Calu3 (cell line): Measurements from ENCODE around the gene NELL2. TPM values are rescaled to one million over a fixed set of nuclear protein-coding genes. Genes with fewer than 3 reads are reported as not detected.
"Not testable (repeated sequence)": the region's sequence is repeated elsewhere in the genome, so short reads cannot be mapped to it uniquely, and the experiment has no call there.

ENCODE experiments used
- BruUV-seq: library from RNA; stranded (reverse); fragments of 400-500 nt; replicated peaks from 2 replicates; lab custom pipeline; 2021; lab: Mats Ljungman, UMichigan
- CTCF ChIA-PET: fragments of 300-600 bp; sonication (Branson Sonifier 250); formaldehyde crosslinking; loops from one replicate; lab custom pipeline; 2022; ENCODE audit warnings: antibody characterized with exemption; lab: Charles Lee
- DNase-seq: peaks from one replicate; pipeline ENCODE4 v3.0.0; 2022
- H3K27ac Mint-ChIP-seq: one replicate; pipeline ENCODE4 v1.8.0; 2022; ENCODE audit warnings: mixed read lengths; ENCODE audit not compliant: unreplicated experiment
- H3K27me3 Mint-ChIP-seq: one replicate; pipeline ENCODE4 v1.8.0; 2022; ENCODE audit warnings: mixed read lengths; ENCODE audit not compliant: unreplicated experiment
- H3K36me3 Mint-ChIP-seq: one replicate; pipeline ENCODE4 v1.8.0; 2022; ENCODE audit warnings: mild to moderate bottlenecking, moderate library complexity, mixed read lengths; ENCODE audit not compliant: insufficient read depth, unreplicated experiment
- H3K4me1 Mint-ChIP-seq: one replicate; pipeline ENCODE4 v1.8.0; 2022; ENCODE audit warnings: mild to moderate bottlenecking, low read depth, mixed read lengths; ENCODE audit not compliant: unreplicated experiment
- H3K4me3 Mint-ChIP-seq: one replicate; pipeline ENCODE4 v1.8.0; 2022; ENCODE audit warnings: mild to moderate bottlenecking, low read depth, moderate library complexity, mixed read lengths; ENCODE audit not compliant: unreplicated experiment
- H3K9me3 Mint-ChIP-seq: one replicate; pipeline ENCODE4 v1.8.0; 2022; ENCODE audit warnings: low read depth, mixed read lengths; ENCODE audit not compliant: unreplicated experiment
- intact Hi-C: fragments of 100-400 bp; cut with micrococcal nuclease; formaldehyde crosslinking; loops from one replicate; pipeline ENCODE4 v1.10.0; 2022; ENCODE audit not compliant: unreplicated experiment
- total RNA-seq: library from RNA; stranded (reverse); gene quantifications from 2 replicates; pipeline ENCODE4 v1.2.3, GENCODE V29; 2022
- TF ChIP-seq, protein P1 (sequence below): fragments of 200-600 bp; IDR thresholded peaks from one replicate; pipeline ENCODE4 v1.8.0; 2022; ENCODE audit warnings: antibody characterized with exemption; ENCODE audit not compliant: unreplicated experiment

The NELL2 gene
- total RNA-seq, 1 experiment from 2014 or later: not detected

DNA sequence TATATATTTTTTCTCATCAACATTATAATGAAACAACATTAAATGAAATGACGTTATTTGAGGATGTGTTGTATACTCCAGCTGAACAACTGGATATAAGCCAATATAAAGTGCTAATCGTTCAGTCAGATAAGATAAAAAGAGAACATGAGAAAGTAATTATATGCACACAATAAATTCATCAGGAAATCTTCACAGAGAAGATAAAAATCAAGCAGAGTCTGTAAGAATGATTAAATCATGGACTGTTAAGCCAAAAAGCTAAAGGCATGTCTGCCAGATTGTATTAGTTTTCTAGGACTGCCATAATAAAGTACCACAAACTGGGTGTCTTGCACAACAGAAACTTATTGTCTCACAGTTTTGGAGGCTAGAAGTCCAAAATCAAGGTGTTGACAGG is 178.6 kb downstream of the NELL2 start:
- Mint-ChIP-seq H3K36me3 (peaks cover 6% of the 10 kb centered on the region), H3K9me3 (peaks cover 13% of the 10 kb centered on the region), H3K4me1 (no peaks in the 10 kb centered on the region), H3K4me3 (no peak overlapping the region), H3K27ac (no peak overlapping the region), H3K27me3 (no peaks in the 10 kb centered on the region)
- CTCF ChIA-PET: no interaction called here
- TF ChIP-seq, protein P1, sequence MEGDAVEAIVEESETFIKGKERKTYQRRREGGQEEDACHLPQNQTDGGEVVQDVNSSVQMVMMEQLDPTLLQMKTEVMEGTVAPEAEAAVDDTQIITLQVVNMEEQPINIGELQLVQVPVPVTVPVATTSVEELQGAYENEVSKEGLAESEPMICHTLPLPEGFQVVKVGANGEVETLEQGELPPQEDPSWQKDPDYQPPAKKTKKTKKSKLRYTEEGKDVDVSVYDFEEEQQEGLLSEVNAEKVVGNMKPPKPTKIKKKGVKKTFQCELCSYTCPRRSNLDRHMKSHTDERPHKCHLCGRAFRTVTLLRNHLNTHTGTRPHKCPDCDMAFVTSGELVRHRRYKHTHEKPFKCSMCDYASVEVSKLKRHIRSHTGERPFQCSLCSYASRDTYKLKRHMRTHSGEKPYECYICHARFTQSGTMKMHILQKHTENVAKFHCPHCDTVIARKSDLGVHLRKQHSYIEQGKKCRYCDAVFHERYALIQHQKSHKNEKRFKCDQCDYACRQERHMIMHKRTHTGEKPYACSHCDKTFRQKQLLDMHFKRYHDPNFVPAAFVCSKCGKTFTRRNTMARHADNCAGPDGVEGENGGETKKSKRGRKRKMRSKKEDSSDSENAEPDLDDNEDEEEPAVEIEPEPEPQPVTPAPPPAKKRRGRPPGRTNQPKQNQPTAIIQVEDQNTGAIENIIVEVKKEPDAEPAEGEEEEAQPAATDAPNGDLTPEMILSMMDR: no peak
- DNase-seq: no peak
- BruUV-seq: no TSS peak
- intact Hi-C loops: no loop called here

DNA sequence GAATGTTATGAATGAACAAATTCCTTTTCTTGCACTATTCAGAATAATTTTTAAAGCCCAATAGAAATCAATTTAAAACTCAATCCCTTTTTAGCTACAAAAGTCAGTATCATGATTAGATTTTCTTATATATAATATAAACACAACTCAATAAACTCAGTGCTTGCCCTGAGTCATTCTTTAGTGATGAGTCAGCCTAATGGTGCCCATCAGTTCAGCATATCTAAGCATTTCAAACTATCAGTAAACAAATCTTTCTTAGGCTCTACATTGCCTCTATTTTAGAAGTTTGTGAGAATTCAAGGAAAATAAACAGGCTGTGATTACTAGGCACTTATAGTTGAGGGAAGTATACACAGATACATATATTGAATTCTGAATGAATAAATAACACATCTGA is 179.6 kb downstream of the NELL2 start:
- TF ChIP-seq, protein P1: no peak
- Mint-ChIP-seq H3K27ac (no peak overlapping the region), H3K36me3 (no peaks in the 10 kb centered on the region), H3K9me3 (peaks cover 7% of the 10 kb centered on the region), H3K27me3 (no peaks in the 10 kb centered on the region), H3K4me1 (no peaks in the 10 kb centered on the region), H3K4me3 (no peak overlapping the region)
- BruUV-seq: no TSS peak
- DNase-seq: no peak
- intact Hi-C loops: no loop called here
- CTCF ChIA-PET: no interaction called here

DNA sequence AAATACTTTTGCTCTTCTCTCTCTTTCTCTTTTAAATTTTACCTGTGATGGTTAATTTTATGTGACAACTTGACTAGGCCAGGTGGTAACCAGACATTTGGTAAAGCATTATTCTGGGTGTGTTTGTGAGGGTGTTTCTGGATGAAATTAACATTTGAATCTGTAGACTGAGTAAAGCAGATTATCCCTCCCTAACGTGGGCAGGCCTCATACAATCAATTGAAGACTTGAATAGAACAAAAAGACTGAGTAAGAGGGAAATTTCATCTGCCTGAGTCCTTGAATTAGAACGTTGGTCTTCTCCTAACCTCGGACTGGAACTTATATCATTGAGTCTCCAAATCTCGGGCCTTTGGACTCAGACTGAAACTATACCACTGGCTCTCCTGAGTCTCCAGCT is 182.1 kb downstream of the NELL2 start:
- BruUV-seq: no TSS peak
- no peak for DNase-seq
- Mint-ChIP-seq H3K27me3 (no peaks in the 10 kb centered on the region), H3K27ac (no peak overlapping the region), H3K36me3 (no peaks in the 10 kb centered on the region), H3K4me3 (no peak overlapping the region), H3K4me1 (no peaks in the 10 kb centered on the region), H3K9me3 (peaks cover 6% of the 10 kb centered on the region)
- CTCF ChIA-PET: no interaction called here
- intact Hi-C loops: no loop called here
- TF ChIP-seq, protein P1: no peak

DNA sequence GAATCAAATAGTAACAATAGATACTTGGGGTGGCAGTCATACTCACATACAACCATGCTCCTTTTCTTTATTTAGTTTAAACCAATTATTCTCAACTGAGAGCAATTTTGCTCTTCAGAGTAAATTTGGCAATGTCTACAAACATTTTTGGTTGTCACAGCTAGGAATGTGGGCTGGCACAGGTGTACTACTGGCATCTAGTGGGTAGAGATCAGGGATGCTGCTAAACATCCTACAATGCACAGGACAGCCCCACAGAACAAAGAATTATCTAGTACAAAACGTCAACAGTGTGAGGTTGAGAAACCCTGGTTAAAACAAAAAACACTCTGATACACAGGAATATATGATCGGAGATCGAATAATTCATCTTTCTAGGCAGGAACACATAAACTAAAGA is 186.5 kb downstream of the NELL2 start:
- Mint-ChIP-seq H3K36me3 (no peaks in the 10 kb centered on the region), H3K9me3 (peaks cover 11% of the 10 kb centered on the region), H3K27me3 (no peaks in the 10 kb centered on the region), H3K4me3 (no peak overlapping the region), H3K4me1 (no peaks in the 10 kb centered on the region), H3K27ac (no peak overlapping the region)
- no peak for DNase-seq
- intact Hi-C loops: no loop called here
- no TSS peak for BruUV-seq
- CTCF ChIA-PET: no interaction called here
- TF ChIP-seq, protein P1: no peak

DNA sequence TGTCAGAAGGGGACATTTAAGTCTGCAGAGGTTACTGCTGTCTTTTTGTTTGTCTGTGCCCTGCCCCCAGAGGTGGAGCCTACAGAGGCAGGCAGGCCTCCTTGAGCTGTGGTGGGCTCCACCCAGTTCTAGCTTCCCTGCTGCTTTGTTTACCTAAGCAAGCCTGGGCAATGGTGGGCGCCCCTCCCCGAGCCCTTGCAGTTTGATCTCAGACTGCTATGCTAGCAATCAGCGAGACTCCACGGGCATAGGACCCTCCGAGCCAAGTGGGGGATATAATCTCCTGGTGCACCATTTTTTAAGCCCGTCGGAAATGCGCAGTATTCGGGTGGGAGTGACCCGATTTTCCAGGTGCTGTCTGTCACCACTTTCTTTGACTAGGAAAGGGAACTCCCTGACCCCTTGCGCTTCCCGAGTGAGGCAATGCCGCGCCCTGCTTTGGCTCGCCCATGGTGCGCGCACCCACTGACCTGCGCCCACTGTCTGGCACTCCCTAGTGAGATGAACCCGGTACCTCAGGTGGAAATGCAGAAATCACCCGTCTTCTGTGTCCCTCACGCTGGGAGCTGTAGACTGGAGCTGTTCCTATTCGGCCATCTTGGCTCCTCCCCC is 189.2 kb downstream of the NELL2 start:
- H3K9me3 Mint-ChIP-seq: peaks cover 11% of the 10 kb centered on the region
- intact Hi-C loops, BruUV-seq, DNase-seq, H3K27me3 Mint-ChIP-seq, H3K4me3 Mint-ChIP-seq, H3K27ac Mint-ChIP-seq, CTCF ChIA-PET, H3K36me3 Mint-ChIP-seq, H3K4me1 Mint-ChIP-seq: not testable (repeated sequence)
